NCI-H2227 (cell line): ENCODE measurements around the gene ZNF883.
A peak's percentile ranks its signal among the peaks of the same experiment; 100 is the strongest.

Source experiments
- DNase-seq: peaks from one replicate; lab custom pipeline; 2025; ENCODE audit not compliant: unreplicated experiment; lab: John Stamatoyannopoulos, UW

Gene ZNF883

GRCh38 chr9:112921549-112921948, 90.4 kb downstream of the ZNF883 start:
- peak; percentile 25 for DNase-seq

GRCh38 chr9:112917987-112918362, 94.0 kb downstream of the ZNF883 start:
- no peak for DNase-seq

GRCh38 chr9:112917047-112917986, 94.7 kb downstream of the ZNF883 start:
- DNase-seq: no peak

- DNase-seq: no peak
Measured at GRCh38 chr9:112914524-112914923, 97.5 kb downstream of the ZNF883 start.

GRCh38 chr9:112913326-112913725, 98.7 kb downstream of the ZNF883 start:
- DNase-seq: no peak

- no peak for DNase-seq
Measured at GRCh38 chr9:112912636-112913035, 99.4 kb downstream of the ZNF883 start.

- no peak for DNase-seq
Measured at GRCh38 chr9:112911736-112912135, 100.3 kb downstream of the ZNF883 start.
